GOT3 (cell line): ENCODE measurements around the gene GRIK2.

Source experiments
- DNase-seq: peaks from one replicate; lab custom pipeline; 2025; ENCODE audit warnings: mixed read lengths; lab: John Stamatoyannopoulos, UW

Gene GRIK2

GRCh38 chr6:101716387-101716786, 322.9 kb downstream of the GRIK2 start:
- DNase-seq: no peak

GRCh38 chr6:101716810-101717209, 323.3 kb downstream of the GRIK2 start:
- DNase-seq: no peak

GRCh38 chr6:101719521-101719920, 326.0 kb downstream of the GRIK2 start:
- no peak for DNase-seq

- DNase-seq: no peak
Observed at GRCh38 chr6:101722471-101722870, 329.0 kb downstream of the GRIK2 start.

- DNase-seq: no peak
Observed at GRCh38 chr6:101722991-101723579, 329.6 kb downstream of the GRIK2 start.

GRCh38 chr6:101728388-101728787, 334.9 kb downstream of the GRIK2 start:
- DNase-seq: no peak

- DNase-seq: no peak
Observed at GRCh38 chr6:101728956-101729355, 335.4 kb downstream of the GRIK2 start.

- DNase-seq: no peak
Observed at GRCh38 chr6:101730954-101731353, 337.4 kb downstream of the GRIK2 start.

- no peak for DNase-seq
Observed at GRCh38 chr6:101733899-101734298, 340.4 kb downstream of the GRIK2 start.

GRCh38 chr6:101738481-101738880, 345.0 kb downstream of the GRIK2 start:
- DNase-seq: no peak

- DNase-seq: no peak
Observed at GRCh38 chr6:101740631-101741030, 347.1 kb downstream of the GRIK2 start.

GRCh38 chr6:101741474-101742171, 348.1 kb downstream of the GRIK2 start:
- no peak for DNase-seq

- no peak for DNase-seq
Observed at GRCh38 chr6:101747160-101747559, 353.7 kb downstream of the GRIK2 start.

GRCh38 chr6:101747716-101748115, 354.2 kb downstream of the GRIK2 start:
- DNase-seq: no peak

GRCh38 chr6:101755931-101756330, 362.4 kb downstream of the GRIK2 start:
- no peak for DNase-seq

- no peak for DNase-seq
Observed at GRCh38 chr6:101758368-101758767, 364.9 kb downstream of the GRIK2 start.

- DNase-seq: no peak
Observed at GRCh38 chr6:101760843-101761621, 367.5 kb downstream of the GRIK2 start.

- DNase-seq: no peak
Observed at GRCh38 chr6:101762851-101763250, 369.3 kb downstream of the GRIK2 start.

GRCh38 chr6:101765281-101765680, 371.8 kb downstream of the GRIK2 start:
- no peak for DNase-seq

GRCh38 chr6:101770116-101770515, 376.6 kb downstream of the GRIK2 start:
- DNase-seq: no peak

GRCh38 chr6:101776919-101777350, 383.4 kb downstream of the GRIK2 start:
- no peak for DNase-seq

GRCh38 chr6:101777646-101778045, 384.1 kb downstream of the GRIK2 start:
- no peak for DNase-seq
